ENCODE measurements around the gene ALPP. TPM values are rescaled to one million over a fixed set of nuclear protein-coding genes. Genes with fewer than 3 reads are reported as not detected.

The ALPP gene
- total and polyA plus RNA-seq, 2 donors (not counting 3 experiments of a cell fraction or from before 2014, with no cell fraction given) = not detected

- dilution Hi-C loops (cut with MboI; ENCODE audit: extremely low pct_ligation_motif_present, low sequenced_read_pairs) (no loop called here), intact Hi-C loops (cut with micrococcal nuclease) (no loop called here)
- Histone ChIP-seq H3K36me3 (ENCODE audit: control insufficient read depth in 2 of 2, extremely low read depth in 1 of 2, insufficient read depth in 2 of 2, low read length in 2 of 2) (no peaks in the 10 kb centered on the region), H3K9ac (replicated peaks; ENCODE audit: extremely low read depth, insufficient read depth, low read length) (no peak overlapping the region), H3K4me2 (ENCODE audit: insufficient read depth, low read length) (no peak overlapping the region), H3K4me3 (replicated peaks in 1 of 3; ENCODE audit: insufficient read depth in 1 of 3, low read depth in 1 of 3, low read length in 3 of 3) (no peak overlapping the region), H2AFZ (ENCODE audit: low read depth, low read length) (no peak overlapping the region), H3K27me3 (ENCODE audit: control insufficient read depth in 2 of 2, insufficient read depth in 2 of 2, low read length in 2 of 2) (peaks cover 0 to 5% of the 10 kb centered on the region in 2 experiments), H3K79me2 (ENCODE audit: control insufficient read depth, insufficient read depth, low read length) (no peaks in the 10 kb centered on the region), H3K9me3 (replicated peaks; ENCODE audit: control insufficient read depth, insufficient read depth, low read length) (no peaks in the 10 kb centered on the region), H3K4me1 (ENCODE audit: control insufficient read depth, extremely low read depth, insufficient read depth, low read length) (no peaks in the 10 kb centered on the region), H4K20me1 (replicated peaks; ENCODE audit: control insufficient read depth, extremely low read depth, insufficient read depth, low read length) (no peaks in the 10 kb centered on the region), H3K9me1 (replicated peaks; ENCODE audit: control insufficient read depth, extremely low read depth, insufficient read depth, low read length) (no peaks in the 10 kb centered on the region), H3K27ac (ENCODE audit: insufficient read depth, low read depth, low read length) (no peak overlapping the region)
- no TSS peak for BruUV-seq (replicated peaks)
- no peak for TF ChIP-seq MAX (IDR thresholded peaks at IDR 0.05; ENCODE audit: insufficient read depth, insufficient read length)
- TF ChIP-seq JUN (IDR thresholded peaks at IDR 0.05; ENCODE audit: borderline replicate concordance, insufficient read depth, insufficient read length, low read depth) = no peak
- no peak for TF ChIP-seq FOS (IDR thresholded peaks at IDR 0.05; ENCODE audit: borderline replicate concordance, insufficient read depth, low read length)
- no peak for TF ChIP-seq POLR2AphosphoS5 (IDR thresholded peaks at IDR 0.05; ENCODE audit: insufficient read depth, low read depth, low read length)
- no peak for TF ChIP-seq POLR2A (IDR thresholded peaks at IDR 0.05; ENCODE audit: low read depth, low read length)
- TF ChIP-seq MYC (IDR thresholded peaks at IDR 0.05; ENCODE audit: low read depth, low read length) = no peak
- TF ChIP-seq GATA2 (IDR thresholded peaks at IDR 0.05; ENCODE audit: insufficient read depth, insufficient read length, low read depth, low read length) = no peak
- no peak for TF ChIP-seq CTCF (IDR thresholded peaks at IDR 0.05; ENCODE audit: extremely low read depth in 1 of 2, insufficient read depth in 1 of 2, low read depth in 1 of 2, low read length in 2 of 2)
- TF ChIP-seq EZH2 (IDR thresholded peaks at IDR 0.05; ENCODE audit: borderline replicate concordance, low read depth, low read length, severe bottlenecking) = no peak
- FAIRE-seq (no peak), DNase-seq (ENCODE audit: low read depth, low spot score) (no peak)
- ChIA-PET POLR2A (no interaction called here), CTCF (no interaction called here)
Observed at GRCh38 chr2:232402518-232402917, 24.0 kb downstream of the ALPP start.
